SIG-M5 (cell line): Measurements from ENCODE around the gene CERK.
"Not testable (repeated sequence)": the region's sequence is repeated elsewhere in the genome, so short reads cannot be mapped to it uniquely, and the experiment has no call there.

Experiments used
- DNase-seq: peaks from one replicate; lab custom pipeline; 2025; lab: John Stamatoyannopoulos, UW

Gene CERK

DNA sequence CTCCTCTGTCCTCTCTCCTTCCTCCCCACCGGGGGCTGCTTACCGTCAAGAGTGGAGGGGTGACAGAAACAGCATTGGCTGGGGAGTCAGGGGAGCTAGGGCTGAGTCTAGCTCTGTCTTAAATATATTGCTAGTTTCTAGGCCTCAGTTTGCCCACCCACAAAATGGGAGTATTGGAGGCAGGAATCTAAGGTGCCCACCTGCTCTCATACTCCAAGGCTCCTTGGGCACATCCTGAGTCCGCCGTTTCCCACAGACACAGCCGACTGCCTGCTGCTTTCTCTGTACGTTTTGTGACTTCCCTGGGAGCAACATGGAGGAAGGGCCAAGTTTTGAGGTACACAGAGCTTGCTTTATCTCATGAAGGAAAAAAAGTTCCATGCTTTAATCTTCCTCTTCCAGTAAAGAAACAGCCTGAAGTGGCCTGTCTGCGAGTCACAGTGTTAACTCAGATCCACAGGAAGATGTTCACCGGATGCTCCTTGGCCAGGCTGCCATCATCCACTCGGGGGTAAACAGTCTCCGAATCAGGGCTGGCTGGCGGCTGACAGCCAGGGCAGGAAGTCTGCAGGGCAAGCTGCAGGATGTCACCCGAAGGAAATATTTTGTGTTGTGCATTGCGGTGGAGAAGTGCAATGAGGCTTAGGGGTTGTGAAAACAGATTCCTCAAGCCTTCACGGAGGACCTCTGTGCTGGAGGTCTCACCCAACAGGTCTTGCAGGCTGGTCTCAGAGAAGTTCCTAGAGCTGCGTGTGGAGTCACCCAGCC lies 11.0 kb upstream of the CERK start:
- DNase-seq = no peak

GRCh38 chr22:46748206-46748907 lies 10.3 kb upstream of the CERK start:
- DNase-seq = no peak

- DNase-seq = no peak
Observed at GRCh38 chr22:46747646-46748045, 9.6 kb upstream of the CERK start.

GRCh38 chr22:46746620-46747019 lies 8.6 kb upstream of the CERK start:
- no peak for DNase-seq

DNA sequence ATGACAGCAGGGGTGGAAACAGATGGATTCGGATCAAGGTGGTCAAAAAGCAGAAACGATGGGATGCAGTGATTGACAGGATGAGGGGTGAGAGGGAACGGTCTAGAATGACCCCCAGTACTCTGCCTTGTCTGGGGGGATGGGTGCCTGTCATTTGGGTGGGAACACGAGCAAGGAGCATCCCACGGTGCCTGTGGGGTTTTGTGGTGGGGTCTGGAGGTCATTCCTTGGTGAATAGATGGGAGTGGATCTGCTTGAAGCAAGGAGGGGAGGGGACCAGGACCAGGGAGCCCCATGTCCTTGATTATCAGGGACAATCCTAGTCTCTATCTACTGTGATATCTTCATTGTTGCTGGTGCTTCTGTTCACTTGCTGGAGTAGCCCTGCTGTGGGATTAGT lies 8.1 kb upstream of the CERK start:
- DNase-seq = no peak

GRCh38 chr22:46744581-46744980 lies 6.5 kb upstream of the CERK start:
- no peak for DNase-seq

- DNase-seq = no peak
Observed at GRCh38 chr22:46742576-46743221, 4.6 kb upstream of the CERK start.

- no peak for DNase-seq
Observed at GRCh38 chr22:46741974-46742519, 4.0 kb upstream of the CERK start.

- DNase-seq = no peak
Observed at GRCh38 chr22:46740910-46741780, 3.1 kb upstream of the CERK start.

- no peak for DNase-seq
Observed at GRCh38 chr22:46739094-46739870, 1.2 kb upstream of the CERK start.

GRCh38 chr22:46738647-46739093 lies 618 bp upstream of the CERK start:
- DNase-seq = no peak

DNA sequence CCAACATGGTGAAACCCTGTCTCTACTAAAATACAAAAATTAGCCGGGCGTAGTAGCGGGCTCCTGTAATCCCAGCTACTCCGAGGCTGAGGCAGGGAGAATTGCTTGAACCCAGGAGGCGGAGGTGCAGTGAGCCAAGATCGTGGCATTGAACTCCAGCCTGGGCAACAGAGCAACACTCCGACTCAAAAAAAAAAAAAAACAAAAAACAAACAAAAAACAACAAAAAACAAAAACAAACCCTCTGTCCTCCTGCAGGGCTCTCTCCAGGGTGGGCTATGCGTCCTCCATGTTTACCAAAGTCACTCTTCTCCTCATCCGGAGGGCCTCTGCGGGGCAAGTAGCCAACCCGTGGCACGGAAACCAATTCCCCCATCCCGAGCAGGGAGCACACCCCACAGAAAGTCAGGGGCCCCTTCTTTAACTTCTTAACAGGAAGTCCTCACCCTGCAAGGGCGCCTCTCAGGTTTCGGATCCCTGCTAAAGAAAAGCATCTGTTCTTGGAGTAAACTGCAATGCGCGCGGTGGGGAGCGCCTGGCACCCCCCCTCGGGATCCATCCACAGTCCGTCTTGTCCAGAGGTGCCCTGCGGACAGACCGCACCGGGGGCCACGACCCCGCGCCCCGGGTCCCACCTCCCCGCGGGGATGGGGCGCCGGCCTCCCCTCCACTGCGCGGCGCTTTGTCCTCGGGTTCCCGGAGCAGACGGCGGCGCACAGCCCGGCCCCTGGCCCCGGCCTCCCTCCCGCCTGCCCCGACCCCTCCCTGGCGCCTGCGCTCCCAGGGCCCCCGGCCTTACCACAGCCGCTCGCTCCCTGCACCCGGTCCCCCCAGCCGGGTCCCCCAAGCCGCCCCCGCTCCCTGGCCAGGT lies 712 bp downstream of the CERK start:
- peak; percentile 13 for DNase-seq

GRCh38 chr22:46736705-46737104 lies 1.3 kb downstream of the CERK start:
- no peak for DNase-seq

DNA sequence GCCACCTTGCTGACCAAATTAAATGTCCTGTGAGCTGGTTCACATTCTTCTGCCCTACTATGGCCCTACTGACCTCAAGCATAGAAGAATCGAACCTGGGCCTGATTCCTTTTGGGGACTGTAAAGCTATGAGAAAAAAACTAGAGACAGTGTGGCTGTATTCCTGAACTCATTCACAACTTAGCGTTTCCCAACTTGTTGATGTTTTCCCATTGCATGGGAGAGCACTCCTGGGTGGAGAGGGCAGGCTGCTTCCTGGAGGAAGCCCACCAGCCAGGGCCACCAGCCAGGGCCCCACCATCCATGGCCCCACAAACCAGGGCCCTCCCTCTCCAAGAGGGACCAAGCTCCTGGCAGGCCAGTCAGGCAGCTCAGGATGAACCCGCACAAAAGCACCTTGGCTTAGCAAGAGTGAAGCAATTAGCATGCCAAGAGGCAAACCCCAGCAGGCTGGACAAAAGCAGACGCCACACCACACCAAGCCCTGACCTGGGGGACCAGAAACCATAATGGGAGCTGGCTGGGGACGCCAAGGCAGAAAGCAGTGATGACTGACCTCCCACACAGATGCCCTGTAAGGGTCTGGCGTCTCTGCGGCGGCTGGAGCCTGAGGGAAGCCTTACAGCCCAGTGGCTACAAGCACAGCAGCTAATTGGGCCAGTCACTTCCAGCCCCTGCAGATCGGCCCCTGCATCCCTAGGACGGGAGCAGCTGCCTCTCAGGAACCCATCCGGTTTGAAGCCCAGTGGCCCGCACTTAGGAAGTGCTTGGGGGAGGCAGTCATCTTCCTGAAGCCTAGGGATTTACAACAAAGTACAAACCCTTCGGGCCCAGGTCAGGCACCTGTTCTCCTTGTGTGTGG lies 2.1 kb downstream of the CERK start:
- DNase-seq = no peak

- DNase-seq = no peak
Observed at GRCh38 chr22:46734830-46735453, 3.1 kb downstream of the CERK start.

DNA sequence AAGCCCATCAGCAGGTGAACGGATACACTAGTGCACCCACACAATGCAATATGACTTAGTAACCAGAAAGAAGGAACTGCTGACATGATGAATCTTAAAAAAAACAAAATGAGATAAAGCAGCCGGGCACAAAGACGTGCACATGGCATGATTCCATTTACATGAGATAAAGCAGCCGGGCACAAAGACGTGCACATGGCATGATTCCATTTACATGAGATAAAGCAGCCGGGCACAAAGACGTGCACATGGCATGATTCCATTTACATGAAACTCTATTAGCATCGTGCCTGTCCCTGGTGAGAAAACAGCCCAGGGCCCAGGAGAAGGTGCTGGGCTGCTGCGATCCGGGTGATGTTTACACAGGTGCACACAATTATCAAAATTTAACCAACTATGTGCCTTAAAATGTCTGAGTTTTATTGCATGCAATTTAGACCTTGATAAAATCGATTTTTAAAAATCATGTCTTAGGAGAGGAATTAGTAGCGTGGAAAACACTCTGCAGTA lies 3.8 kb downstream of the CERK start:
- not testable (repeated sequence) for DNase-seq

DNA sequence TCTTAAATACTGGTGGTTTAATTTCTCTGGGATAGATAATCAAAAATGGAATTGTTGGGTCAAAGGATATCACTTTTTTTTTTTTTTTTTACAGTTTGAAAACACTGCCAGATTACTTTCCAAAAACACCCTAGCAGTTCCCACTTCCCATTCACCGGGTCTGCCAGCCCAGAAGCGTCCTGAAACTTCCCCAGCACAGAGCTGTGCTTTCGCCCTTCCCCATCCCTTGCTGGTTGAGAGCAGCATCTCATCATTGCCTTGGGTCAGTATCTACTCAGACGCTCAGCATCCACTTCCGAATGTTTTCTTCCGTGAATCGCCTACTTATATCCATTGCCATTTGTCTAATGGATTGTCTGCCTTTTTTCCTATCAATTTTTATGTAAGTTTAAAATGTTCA lies 5.5 kb downstream of the CERK start:
- no peak for DNase-seq

DNA sequence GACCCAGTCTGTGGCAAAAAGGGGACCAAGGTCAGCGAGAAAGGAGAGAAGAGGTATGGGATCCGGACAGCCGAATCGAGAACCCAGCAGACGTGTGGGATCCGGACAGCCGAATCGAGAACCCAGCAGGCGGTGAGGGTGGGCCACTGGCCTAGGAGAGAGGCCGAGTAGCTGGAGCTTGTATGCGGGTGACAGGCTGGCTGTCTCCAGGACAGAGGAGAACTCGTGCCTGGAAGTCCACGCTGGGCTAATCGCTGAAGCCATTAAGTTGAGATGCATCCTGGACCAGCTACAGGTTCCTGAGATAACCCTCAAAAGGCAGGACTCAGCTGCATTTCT lies 6.0 kb downstream of the CERK start:
- DNase-seq = no peak
